ENCODE measurements around the gene PDGFA. TPM values are rescaled to one million over a fixed set of nuclear protein-coding genes. Genes with fewer than 3 reads are reported as not detected.

The PDGFA gene
- total RNA-seq, 2 experiments from 2014 or later, result 7.7 TPM

DNA sequence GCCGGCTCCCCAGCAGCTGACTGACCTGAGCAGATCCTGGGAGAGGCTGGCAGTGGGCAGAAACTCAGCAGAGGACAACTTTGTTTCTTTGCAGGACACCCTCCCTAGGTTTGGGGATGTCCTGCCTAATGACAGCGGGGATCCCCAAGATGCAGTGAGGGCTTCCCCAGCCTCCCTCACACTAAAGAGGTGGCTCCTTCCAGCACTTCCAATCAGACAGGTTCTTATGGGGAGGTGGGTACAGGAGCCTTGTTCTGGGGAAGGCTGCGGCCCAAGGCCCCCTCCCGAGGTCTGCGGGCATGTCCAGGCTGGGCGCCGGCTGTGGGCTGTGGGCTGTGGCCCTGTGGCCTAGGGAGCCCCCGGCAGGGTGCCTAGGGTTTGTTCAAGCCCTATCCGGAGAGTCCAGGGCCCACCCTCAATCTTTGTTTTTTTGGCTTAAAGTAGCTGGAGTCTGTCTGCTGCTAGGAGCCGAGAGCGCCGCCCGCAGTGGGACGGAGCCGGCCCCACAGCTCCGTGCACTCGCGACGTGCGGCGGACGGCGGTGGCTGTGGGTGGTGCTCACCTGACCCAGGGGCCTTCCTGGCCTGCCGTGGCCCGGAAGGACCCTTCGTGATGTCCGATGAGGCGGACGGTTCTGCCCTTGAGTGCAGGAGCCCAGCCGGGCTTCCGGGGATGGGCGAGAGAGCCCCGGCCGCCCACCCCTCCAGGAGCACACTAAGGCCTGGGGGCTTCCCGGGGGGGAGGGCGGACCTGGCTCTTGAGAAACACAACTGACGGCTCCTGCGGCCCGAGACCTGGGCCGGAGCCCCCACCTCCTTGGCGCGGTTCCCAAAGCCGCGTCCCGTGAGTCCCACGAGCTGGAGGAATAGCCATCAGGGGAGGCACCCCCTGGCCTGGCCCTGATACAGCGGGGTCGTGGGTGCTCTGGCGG, 57.2 kb downstream of the PDGFA start:
- DNase-seq, result no peak
- no peaks in the 10 kb centered on the region for H3K4me1 Mint-ChIP-seq (ENCODE audit: low read depth)

DNA sequence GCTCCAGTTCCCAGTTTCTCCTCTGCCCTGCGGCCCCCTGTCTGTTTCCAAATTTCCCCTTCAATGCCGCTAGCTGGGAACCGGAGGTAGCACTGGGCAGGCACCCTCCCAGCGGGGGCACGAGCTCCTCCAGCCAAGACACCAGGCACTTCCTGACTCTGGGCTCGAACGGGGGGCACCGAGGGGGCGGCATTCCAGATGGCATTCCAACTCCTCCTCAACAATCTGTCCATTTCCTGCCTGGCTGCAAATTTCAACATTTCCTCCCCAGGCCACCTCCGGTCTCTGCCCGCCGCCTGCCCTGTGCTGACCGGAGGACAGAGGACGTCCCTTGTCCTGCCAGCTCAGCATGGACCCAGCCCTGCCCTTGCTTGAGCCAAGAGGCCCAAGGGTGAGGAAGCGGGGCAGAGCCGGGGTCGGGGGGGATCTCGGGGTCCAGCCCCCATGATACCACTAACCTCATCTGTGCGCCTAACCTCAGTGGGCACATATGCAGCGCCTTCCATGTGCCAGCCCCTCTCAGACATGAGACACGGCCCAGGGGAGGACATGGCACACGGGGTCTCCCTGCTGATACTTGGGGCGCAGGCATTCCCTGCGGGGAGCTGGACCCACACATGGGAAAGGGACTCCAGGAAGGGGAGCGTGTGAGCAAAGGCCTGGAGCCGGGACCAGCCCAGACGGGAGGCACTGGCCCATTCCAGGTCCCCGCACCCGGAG, 58.0 kb downstream of the PDGFA start:
- H3K36me3 Mint-ChIP-seq (ENCODE audit: low read depth), result no peaks in the 10 kb centered on the region
- DNase-seq, result no peak
- no peaks in the 10 kb centered on the region for H3K9me3 Mint-ChIP-seq
- intact Hi-C loops (cut with micrococcal nuclease), result no loop called here
- CTCF ChIA-PET, result interaction anchor here (0.6 to 1.0 kb wide), 2 partner anchors 141 to 260 kb away, joined by 3 to 6 read pairs; no protein-coding TSS in a partner anchor
- no peak overlapping the region for H3K27ac Mint-ChIP-seq
- no peaks in the 10 kb centered on the region for H3K4me1 Mint-ChIP-seq (ENCODE audit: low read depth)
- no peak overlapping the region for H3K4me3 Mint-ChIP-seq
- H3K27me3 Mint-ChIP-seq (ENCODE audit: low read depth), result no peaks in the 10 kb centered on the region

More for the DNA sequence above, 57.2 kb downstream of the PDGFA start:
- intact Hi-C loops (cut with micrococcal nuclease), result no loop called here
- H3K27me3 Mint-ChIP-seq (ENCODE audit: low read depth), result no peaks in the 10 kb centered on the region
- no peaks in the 10 kb centered on the region for H3K36me3 Mint-ChIP-seq (ENCODE audit: low read depth)
- no peak overlapping the region for H3K27ac Mint-ChIP-seq
- CTCF ChIA-PET, result no interaction called here
- H3K9me3 Mint-ChIP-seq, result no peaks in the 10 kb centered on the region
- no peak overlapping the region for H3K4me3 Mint-ChIP-seq

DNA sequence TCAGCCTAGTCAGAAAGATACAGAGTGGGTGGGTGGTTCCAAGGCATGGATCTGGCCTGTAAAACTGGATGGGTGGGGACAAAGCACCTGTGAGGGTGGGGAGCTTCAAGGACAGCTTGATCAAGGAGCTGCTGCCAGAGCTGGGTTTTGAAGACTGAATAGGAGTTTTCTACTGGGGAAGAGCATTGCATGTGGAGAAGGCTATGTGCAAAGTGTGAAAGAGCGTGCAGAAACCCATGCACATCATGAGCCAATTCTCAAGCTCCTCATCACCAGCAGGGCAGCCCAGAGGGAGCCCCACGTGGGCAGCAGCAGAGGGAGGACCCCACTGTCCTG, 58.6 kb downstream of the PDGFA start:
- Mint-ChIP-seq H3K9me3 (no peaks in the 10 kb centered on the region), H3K27ac (no peak overlapping the region), H3K4me3 (no peak overlapping the region), H3K36me3 (ENCODE audit: low read depth) (no peaks in the 10 kb centered on the region), H3K27me3 (ENCODE audit: low read depth) (no peaks in the 10 kb centered on the region), H3K4me1 (ENCODE audit: low read depth) (no peaks in the 10 kb centered on the region)
- intact Hi-C loops (cut with micrococcal nuclease), result no loop called here
- CTCF ChIA-PET, result interaction anchor here (0.6 to 1.0 kb wide), 2 partner anchors 141 to 261 kb away, joined by 3 to 6 read pairs; no protein-coding TSS in a partner anchor
- no peak for DNase-seq

DNA sequence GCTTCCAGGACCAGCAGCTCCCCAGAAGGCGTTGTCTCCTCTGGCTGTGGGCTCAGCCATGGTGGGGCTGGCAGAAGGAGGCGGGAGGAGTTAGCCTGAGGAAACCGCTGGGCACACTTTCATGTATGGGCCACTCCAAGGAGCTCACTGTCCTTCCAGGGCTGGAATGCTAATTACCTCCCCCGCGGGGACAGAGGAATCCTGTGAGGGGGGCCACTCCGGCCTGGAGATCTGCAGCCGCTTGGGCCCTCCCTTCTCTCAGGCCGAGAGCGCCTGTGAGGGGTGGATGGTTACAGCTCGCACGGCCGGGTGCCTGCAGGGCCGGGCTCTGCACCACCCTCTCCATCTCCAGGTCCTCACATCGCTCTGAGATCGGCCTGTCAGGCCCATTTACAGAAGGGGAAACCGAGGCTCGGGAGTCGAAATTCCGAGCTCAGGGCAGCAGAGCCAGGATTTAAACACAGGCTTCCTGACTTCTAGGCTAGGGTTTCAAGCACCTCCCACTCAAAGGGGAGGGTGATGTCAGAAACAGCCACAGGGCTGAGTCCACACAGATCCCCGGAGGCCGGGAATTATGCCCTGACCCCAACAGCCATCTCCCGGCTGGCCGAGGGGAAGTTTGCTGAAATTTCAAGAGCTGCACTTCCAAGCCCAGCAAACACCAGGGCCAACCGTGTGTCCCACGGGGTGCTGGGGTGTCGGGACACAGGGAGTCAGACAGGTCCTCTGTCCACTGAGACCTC, 59.1 kb downstream of the PDGFA start:
- Mint-ChIP-seq H3K27me3 (ENCODE audit: low read depth) (no peaks in the 10 kb centered on the region), H3K36me3 (ENCODE audit: low read depth) (no peaks in the 10 kb centered on the region), H3K4me3 (no peak overlapping the region), H3K4me1 (ENCODE audit: low read depth) (no peaks in the 10 kb centered on the region), H3K27ac (no peak overlapping the region), H3K9me3 (no peaks in the 10 kb centered on the region)
- no peak for DNase-seq
- intact Hi-C loops (cut with micrococcal nuclease), result no loop called here
- CTCF ChIA-PET, result interaction anchor here (0.6 kb wide), 1 partner anchor 261 kb away, joined by 6 read pairs; no protein-coding TSS in a partner anchor

DNA sequence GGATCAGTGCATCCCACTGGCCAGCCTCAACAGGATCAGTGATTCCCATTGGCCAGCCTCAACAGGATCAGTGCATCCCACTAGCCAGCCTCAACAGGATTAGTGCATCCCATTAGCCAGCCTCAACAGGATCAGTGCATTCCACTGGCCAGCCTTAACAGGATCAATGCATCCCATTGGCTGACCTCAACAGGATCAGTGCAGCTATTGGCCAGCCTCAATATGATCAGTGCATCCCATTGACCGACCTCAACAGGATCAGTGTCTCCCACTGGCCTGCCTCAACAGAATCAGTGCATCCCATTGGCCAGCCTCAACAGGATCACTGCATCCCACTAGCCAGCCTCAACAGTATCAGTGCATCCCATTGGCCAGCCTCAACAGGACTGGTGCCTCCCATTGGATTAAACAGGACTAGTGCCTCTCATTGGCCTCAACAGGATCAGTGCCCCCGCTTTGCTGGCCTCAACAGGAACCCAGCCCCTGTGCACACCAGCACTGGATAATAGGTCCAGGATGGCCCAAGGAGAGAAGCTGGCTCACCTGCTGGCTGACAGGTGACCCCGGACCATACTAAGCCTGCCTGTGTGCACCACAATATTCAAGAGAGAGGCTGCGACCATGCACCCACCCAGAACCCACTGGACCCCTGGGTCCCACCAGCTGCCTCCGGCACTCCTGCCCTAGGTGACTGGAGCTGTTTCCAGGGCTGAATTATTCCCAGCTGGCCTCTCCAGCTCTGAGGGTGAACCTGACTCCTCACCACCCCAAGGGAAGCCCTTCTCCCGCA, 59.9 kb downstream of the PDGFA start:
- CTCF ChIA-PET, result no interaction called here
- no peak for DNase-seq

DNA sequence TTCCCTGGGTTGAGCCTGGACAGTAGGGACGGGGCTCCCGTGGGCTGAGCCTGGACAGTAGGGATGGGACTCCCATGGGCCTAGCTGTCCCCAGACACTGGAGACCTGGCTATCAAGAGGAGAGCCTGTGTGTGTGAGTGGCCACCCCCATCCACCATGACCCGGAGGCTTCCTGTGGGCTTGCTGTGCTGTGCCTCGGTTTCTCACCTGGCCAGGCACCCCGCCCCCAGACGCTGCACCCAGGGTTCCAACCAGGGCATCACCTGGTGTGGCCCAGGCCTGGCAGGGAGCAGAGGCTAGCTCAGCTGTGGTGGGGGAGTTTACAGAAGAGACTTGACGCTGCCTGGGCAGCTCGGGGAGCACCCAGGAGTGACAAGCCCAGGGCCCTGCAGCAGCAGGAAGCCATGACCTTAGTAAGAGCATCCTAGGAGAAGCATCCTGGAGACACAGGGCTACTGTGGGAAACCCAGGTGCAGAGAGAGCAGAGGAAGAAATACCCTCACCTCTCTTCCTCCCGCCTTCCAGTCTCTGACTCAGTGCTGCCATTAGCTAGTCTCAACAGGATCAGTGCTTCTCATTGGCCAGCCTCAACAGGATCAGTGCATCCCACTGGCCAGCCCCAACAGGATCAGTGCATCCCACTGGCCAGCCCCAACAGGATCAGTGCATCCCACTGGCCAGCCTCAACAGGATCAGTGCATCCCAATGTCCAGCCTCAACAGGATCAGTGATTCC, 61.0 kb downstream of the PDGFA start:
- no peaks in the 10 kb centered on the region for H3K27me3 Mint-ChIP-seq (ENCODE audit: low read depth)
- intact Hi-C loops (cut with micrococcal nuclease), result no loop called here

More for the DNA sequence above, 59.9 kb downstream of the PDGFA start:
- no peaks in the 10 kb centered on the region for H3K9me3 Mint-ChIP-seq
- intact Hi-C loops (cut with micrococcal nuclease), result no loop called here
- no peak overlapping the region for H3K4me3 Mint-ChIP-seq
- H3K27ac Mint-ChIP-seq, result no peak overlapping the region
- no peaks in the 10 kb centered on the region for H3K36me3 Mint-ChIP-seq (ENCODE audit: low read depth)
- H3K27me3 Mint-ChIP-seq (ENCODE audit: low read depth), result no peaks in the 10 kb centered on the region
- H3K4me1 Mint-ChIP-seq (ENCODE audit: low read depth), result no peaks in the 10 kb centered on the region

GRCh38 chr7:457814-458510, 61.7 kb downstream of the PDGFA start:
- H3K4me1 Mint-ChIP-seq (ENCODE audit: low read depth), result no peaks in the 10 kb centered on the region
- intact Hi-C loops (cut with micrococcal nuclease), result no loop called here
- DNase-seq, result no peak
- H3K27me3 Mint-ChIP-seq (ENCODE audit: low read depth), result no peaks in the 10 kb centered on the region
- H3K9me3 Mint-ChIP-seq, result no peaks in the 10 kb centered on the region
- H3K4me3 Mint-ChIP-seq, result no peak overlapping the region
- H3K27ac Mint-ChIP-seq, result no peak overlapping the region
- CTCF ChIA-PET, result no interaction called here
- no peaks in the 10 kb centered on the region for H3K36me3 Mint-ChIP-seq (ENCODE audit: low read depth)

More for the DNA sequence above, 61.0 kb downstream of the PDGFA start:
- Mint-ChIP-seq H3K9me3 (no peaks in the 10 kb centered on the region), H3K27ac (no peak overlapping the region), H3K36me3 (ENCODE audit: low read depth) (no peaks in the 10 kb centered on the region), H3K4me1 (ENCODE audit: low read depth) (no peaks in the 10 kb centered on the region), H3K4me3 (no peak overlapping the region)
- CTCF ChIA-PET, result no interaction called here
- no peak for DNase-seq

- intact Hi-C loops (cut with micrococcal nuclease), result no loop called here
- H3K27me3 Mint-ChIP-seq (ENCODE audit: low read depth), result peaks cover 8% of the 10 kb centered on the region
- H3K4me3 Mint-ChIP-seq, result no peak overlapping the region
- H3K27ac Mint-ChIP-seq, result no peak overlapping the region
- H3K4me1 Mint-ChIP-seq (ENCODE audit: low read depth), result peaks cover 16% of the 10 kb centered on the region
- DNase-seq, result no peak
- no peaks in the 10 kb centered on the region for H3K9me3 Mint-ChIP-seq
- H3K36me3 Mint-ChIP-seq (ENCODE audit: low read depth), result no peaks in the 10 kb centered on the region
- CTCF ChIA-PET, result no interaction called here
These were observed 64.3 kb downstream of the PDGFA start for GRCh38 chr7:455110-455928.

- Mint-ChIP-seq H3K4me3 (no peak overlapping the region), H3K27ac (no peak overlapping the region), H3K27me3 (ENCODE audit: low read depth) (peaks cover 8% of the 10 kb centered on the region), H3K9me3 (no peaks in the 10 kb centered on the region), H3K36me3 (ENCODE audit: low read depth) (no peaks in the 10 kb centered on the region), H3K4me1 (ENCODE audit: low read depth) (peaks cover 16% of the 10 kb centered on the region)
- CTCF ChIA-PET, result no interaction called here
- intact Hi-C loops (cut with micrococcal nuclease), result no loop called here
- DNase-seq, result no peak
These were observed 65.1 kb downstream of the PDGFA start for GRCh38 chr7:454356-455109.
